ENCODE data around the gene IL10RB. TPM values are rescaled to one million over a fixed set of nuclear protein-coding genes. Genes with fewer than 3 reads are reported as not detected.

Gene IL10RB
- total RNA-seq, 4 donors from 2014 or later, result 11.4 to 17.1 (median 14.0) TPM

DNA sequence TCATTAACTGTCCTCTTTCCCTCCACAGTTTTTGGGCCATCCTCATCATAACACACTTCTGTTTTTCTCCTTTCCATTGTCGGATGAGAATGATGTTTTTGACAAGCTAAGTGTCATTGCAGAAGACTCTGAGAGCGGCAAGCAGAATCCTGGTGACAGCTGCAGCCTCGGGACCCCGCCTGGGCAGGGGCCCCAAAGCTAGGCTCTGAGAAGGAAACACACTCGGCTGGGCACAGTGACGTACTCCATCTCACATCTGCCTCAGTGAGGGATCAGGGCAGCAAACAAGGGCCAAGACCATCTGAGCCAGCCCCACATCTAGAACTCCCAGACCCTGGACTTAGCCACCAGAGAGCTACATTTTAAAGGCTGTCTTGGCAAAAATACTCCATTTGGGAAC, 30.0 kb downstream of the IL10RB start:
- no peak overlapping the region for H3K27ac ChIP-seq
- TF ChIP-seq, protein P1, sequence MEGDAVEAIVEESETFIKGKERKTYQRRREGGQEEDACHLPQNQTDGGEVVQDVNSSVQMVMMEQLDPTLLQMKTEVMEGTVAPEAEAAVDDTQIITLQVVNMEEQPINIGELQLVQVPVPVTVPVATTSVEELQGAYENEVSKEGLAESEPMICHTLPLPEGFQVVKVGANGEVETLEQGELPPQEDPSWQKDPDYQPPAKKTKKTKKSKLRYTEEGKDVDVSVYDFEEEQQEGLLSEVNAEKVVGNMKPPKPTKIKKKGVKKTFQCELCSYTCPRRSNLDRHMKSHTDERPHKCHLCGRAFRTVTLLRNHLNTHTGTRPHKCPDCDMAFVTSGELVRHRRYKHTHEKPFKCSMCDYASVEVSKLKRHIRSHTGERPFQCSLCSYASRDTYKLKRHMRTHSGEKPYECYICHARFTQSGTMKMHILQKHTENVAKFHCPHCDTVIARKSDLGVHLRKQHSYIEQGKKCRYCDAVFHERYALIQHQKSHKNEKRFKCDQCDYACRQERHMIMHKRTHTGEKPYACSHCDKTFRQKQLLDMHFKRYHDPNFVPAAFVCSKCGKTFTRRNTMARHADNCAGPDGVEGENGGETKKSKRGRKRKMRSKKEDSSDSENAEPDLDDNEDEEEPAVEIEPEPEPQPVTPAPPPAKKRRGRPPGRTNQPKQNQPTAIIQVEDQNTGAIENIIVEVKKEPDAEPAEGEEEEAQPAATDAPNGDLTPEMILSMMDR (IDR thresholded peaks at IDR 0.05 in 4 of 5, conservative IDR thresholded peaks at IDR 0.05 in 1 of 5), result no peak
- no peak for TF ChIP-seq POLR2A (IDR thresholded peaks at IDR 0.05)
- in situ Hi-C loops (cut with MboI; ENCODE audit: low sequenced_read_pairs in 4 of 4) (no loop called here), intact Hi-C loops (cut with DNase I; ENCODE audit: low total_unique reads) (no loop called here)
- H3K36me3 ChIP-seq, result peaks cover 0 to 25% of the 10 kb centered on the region in 2 donors
- H3K4me1 ChIP-seq, result peaks cover 5 to 7% of the 10 kb centered on the region in 2 donors
- H3K4me3 ChIP-seq, result no peak overlapping the region
- H3K27me3 ChIP-seq, result no peaks in the 10 kb centered on the region
- no peak for DNase-seq
- H3K9me3 ChIP-seq, result no peaks in the 10 kb centered on the region
- ATAC-seq, result no peak

- in situ Hi-C loops (cut with MboI; ENCODE audit: low sequenced_read_pairs in 4 of 4), result no loop called here
- Histone ChIP-seq H3K4me3 (no peak overlapping the region), H3K36me3 (peaks cover 0 to 13% of the 10 kb centered on the region in 2 donors), H3K27me3 (no peaks in the 10 kb centered on the region), H3K4me1 (peaks cover 5 to 14% of the 10 kb centered on the region in 2 donors), H3K27ac (no peak overlapping the region), H3K9me3 (no peaks in the 10 kb centered on the region)
- DNase-seq (no peak), ATAC-seq (no peak)
- intact Hi-C loops (cut with DNase I; ENCODE audit: low total_unique reads), result no loop called here
- no peak for TF ChIP-seq POLR2A (IDR thresholded peaks at IDR 0.05)
- TF ChIP-seq, protein P1 (IDR thresholded peaks at IDR 0.05 in 4 of 5, conservative IDR thresholded peaks at IDR 0.05 in 1 of 5), result no peak
Measured at GRCh38 chr21:33299181-33299752, 33.1 kb downstream of the IL10RB start.

GRCh38 chr21:33300701-33301631, 34.8 kb downstream of the IL10RB start:
- H3K4me3 ChIP-seq, result no peak overlapping the region
- in situ Hi-C loops (cut with MboI; ENCODE audit: low sequenced_read_pairs in 4 of 4), result no loop called here
- H3K36me3 ChIP-seq, result peaks cover 0 to 6% of the 10 kb centered on the region in 2 donors
- TF ChIP-seq POLR2A (IDR thresholded peaks at IDR 0.05), result no peak
- TF ChIP-seq, protein P1 (IDR thresholded peaks at IDR 0.05 in 4 of 5, conservative IDR thresholded peaks at IDR 0.05 in 1 of 5), result no peak
- no peaks in the 10 kb centered on the region for H3K27me3 ChIP-seq
- no peaks in the 10 kb centered on the region for H3K9me3 ChIP-seq
- intact Hi-C loops (cut with DNase I; ENCODE audit: low total_unique reads), result no loop called here
- H3K4me1 ChIP-seq, result peaks cover 5 to 14% of the 10 kb centered on the region in 2 donors
- peak overlapping the region; percentile 47 to 64 (median 49) for H3K27ac ChIP-seq
- DNase-seq (no peak), ATAC-seq (peak in 1 of 2 donors; percentile 23)

- peak overlapping the region; percentile 20 to 64 (median 49) for H3K27ac ChIP-seq
- in situ Hi-C loops (cut with MboI; ENCODE audit: low sequenced_read_pairs in 4 of 4), result no loop called here
- ATAC-seq (no peak), DNase-seq (no peak)
- intact Hi-C loops (cut with DNase I; ENCODE audit: low total_unique reads), result no loop called here
- H3K4me3 ChIP-seq, result no peak overlapping the region
- no peaks in the 10 kb centered on the region for H3K27me3 ChIP-seq
- no peaks in the 10 kb centered on the region for H3K9me3 ChIP-seq
- H3K4me1 ChIP-seq, result peaks cover 5 to 14% of the 10 kb centered on the region in 2 donors
- TF ChIP-seq, protein P1 (IDR thresholded peaks at IDR 0.05 in 4 of 5, conservative IDR thresholded peaks at IDR 0.05 in 1 of 5), result no peak
- TF ChIP-seq POLR2A (IDR thresholded peaks at IDR 0.05), result no peak
- no peaks in the 10 kb centered on the region for H3K36me3 ChIP-seq
Measured at GRCh38 chr21:33301632-33302002, 35.5 kb downstream of the IL10RB start.
